Astrocyte (in vitro differentiated cells and primary cell): ENCODE results near the gene KCTD18. TPM values are rescaled to one million over a fixed set of nuclear protein-coding genes. Genes with fewer than 3 reads are reported as not detected.
A peak's percentile ranks its signal among the peaks of the same experiment; 100 is the strongest.

Experiments used
- DNase-seq: peaks from one replicate; pipeline ENCODE4 v3.0.0-alpha.2; 2010; ENCODE audit warnings: low read depth
- FAIRE-seq: peaks from 2 replicates; lab custom pipeline; 2011; peaks lifted over from hg19 to GRCh38; lab: Jason Lieb, UNC
- H2AFZ ChIP-seq: 2 replicates; pipeline ENCODE4 v1.6.0; 2012; ENCODE audit warnings: low read depth, low read length, inconsistent platforms
- H3K27ac ChIP-seq: 2 replicates; pipeline ENCODE4 v1.5.1; 2011; ENCODE audit warnings: low read depth, low read length, inconsistent platforms
- H3K27me3 ChIP-seq: 2 replicates; pipeline ENCODE4 v1.6.0; 2011; ENCODE audit warnings: low read length, inconsistent platforms; ENCODE audit not compliant: insufficient read depth
- H3K36me3 ChIP-seq: 2 replicates; pipeline ENCODE4 v1.5.1; 2011; ENCODE audit warnings: low read length, inconsistent platforms; ENCODE audit not compliant: insufficient read depth
- H3K4me1 ChIP-seq: 2 replicates; pipeline ENCODE4 v1.5.1; 2011; ENCODE audit warnings: low read length, inconsistent platforms; ENCODE audit not compliant: insufficient read depth
- H3K4me2 ChIP-seq: 2 replicates; pipeline ENCODE4 v1.6.0; 2012; ENCODE audit warnings: low read length, inconsistent platforms
- H3K4me3 ChIP-seq: 2 replicates; pipeline ENCODE4 v1.5.1; 2011; ENCODE audit warnings: low read depth, mild to moderate bottlenecking, low read length, inconsistent platforms; ENCODE audit not compliant: insufficient read depth
- H3K79me2 ChIP-seq: 2 replicates; pipeline ENCODE4 v1.6.0; 2012; ENCODE audit warnings: mild to moderate bottlenecking, low read length, inconsistent platforms; ENCODE audit not compliant: insufficient read depth
- H3K9ac ChIP-seq: 2 replicates; pipeline ENCODE4 v1.6.0; 2012; ENCODE audit warnings: mild to moderate bottlenecking, low read length, inconsistent platforms
- H3K9me3 ChIP-seq: 2 replicates; pipeline ENCODE4 v1.5.1; 2012; ENCODE audit warnings: low read depth, mild to moderate bottlenecking, low read length, inconsistent platforms; ENCODE audit not compliant: insufficient read depth
- H4K20me1 ChIP-seq: 2 replicates; pipeline ENCODE4 v1.6.0; 2012; ENCODE audit warnings: low read length, inconsistent platforms; ENCODE audit not compliant: insufficient read depth
- H3K27ac Mint-ChIP-seq: one replicate; pipeline ENCODE4 v1.8.0; 2021; ENCODE audit warnings: mild to moderate bottlenecking, mixed read lengths; ENCODE audit not compliant: unreplicated experiment
- H3K27me3 Mint-ChIP-seq: one replicate; pipeline ENCODE4 v1.8.0; 2021; ENCODE audit warnings: low read depth, mixed read lengths; ENCODE audit not compliant: unreplicated experiment
- H3K36me3 Mint-ChIP-seq: one replicate; pipeline ENCODE4 v1.8.0; 2021; ENCODE audit warnings: low read depth, mixed read lengths; ENCODE audit not compliant: unreplicated experiment
- H3K4me1 Mint-ChIP-seq: one replicate; pipeline ENCODE4 v1.8.0; 2021; ENCODE audit warnings: low read depth, mixed read lengths; ENCODE audit not compliant: unreplicated experiment
- H3K4me3 Mint-ChIP-seq: one replicate; pipeline ENCODE4 v1.8.0; 2021; ENCODE audit warnings: mild to moderate bottlenecking, moderate library complexity, mixed read lengths; ENCODE audit not compliant: unreplicated experiment
- H3K9me3 Mint-ChIP-seq: one replicate; pipeline ENCODE4 v1.8.0; 2021; ENCODE audit warnings: mild to moderate bottlenecking, mixed read lengths; ENCODE audit not compliant: unreplicated experiment
- EZH2 ChIP-seq: IDR thresholded peaks from 2 replicates; pipeline ENCODE4 v1.6.1; 2012; ENCODE audit warnings: mild to moderate bottlenecking, low read length, inconsistent platforms; ENCODE audit not compliant: insufficient read depth
- total RNA-seq: library from RNA; stranded (reverse); gene quantifications from 2 replicates; pipeline ENCODE4 v1.2.1, GENCODE V29; 2021
- TF ChIP-seq, protein P1 (sequence below): IDR thresholded peaks from 2 replicates; pipeline ENCODE4 v1.5.1; 2011; ENCODE audit warnings: low read depth, mild to moderate bottlenecking, inconsistent platforms, low read length, moderate library complexity; ENCODE audit not compliant: insufficient read depth

The KCTD18 gene
- total RNA-seq, 1 donor from 2014 or later: 8.2 TPM

GRCh38 chr2:200448455-200448854 lies 61.4 kb downstream of the KCTD18 start:
- Histone ChIP-seq H3K4me2 (no peak overlapping the region), H3K27me3 (no peaks in the 10 kb centered on the region), H3K4me1 (no peaks in the 10 kb centered on the region), H3K36me3 (peaks cover 18% of the 10 kb centered on the region), H3K9me3 (no peaks in the 10 kb centered on the region), H4K20me1 (no peaks in the 10 kb centered on the region), H3K4me3 (no peak overlapping the region), H3K79me2 (no peaks in the 10 kb centered on the region), H3K9ac (no peak overlapping the region), H2AFZ (no peak overlapping the region), H3K27ac (no peak overlapping the region)
- H3K4me3 Mint-ChIP-seq: no peak overlapping the region
- FAIRE-seq (no peak), DNase-seq (no peak)
- no peaks in the 10 kb centered on the region for H3K9me3 Mint-ChIP-seq
- H3K27me3 Mint-ChIP-seq: no peaks in the 10 kb centered on the region
- H3K4me1 Mint-ChIP-seq: peaks cover under 1% of the 10 kb centered on the region
- TF ChIP-seq EZH2: no peak
- TF ChIP-seq, protein P1, sequence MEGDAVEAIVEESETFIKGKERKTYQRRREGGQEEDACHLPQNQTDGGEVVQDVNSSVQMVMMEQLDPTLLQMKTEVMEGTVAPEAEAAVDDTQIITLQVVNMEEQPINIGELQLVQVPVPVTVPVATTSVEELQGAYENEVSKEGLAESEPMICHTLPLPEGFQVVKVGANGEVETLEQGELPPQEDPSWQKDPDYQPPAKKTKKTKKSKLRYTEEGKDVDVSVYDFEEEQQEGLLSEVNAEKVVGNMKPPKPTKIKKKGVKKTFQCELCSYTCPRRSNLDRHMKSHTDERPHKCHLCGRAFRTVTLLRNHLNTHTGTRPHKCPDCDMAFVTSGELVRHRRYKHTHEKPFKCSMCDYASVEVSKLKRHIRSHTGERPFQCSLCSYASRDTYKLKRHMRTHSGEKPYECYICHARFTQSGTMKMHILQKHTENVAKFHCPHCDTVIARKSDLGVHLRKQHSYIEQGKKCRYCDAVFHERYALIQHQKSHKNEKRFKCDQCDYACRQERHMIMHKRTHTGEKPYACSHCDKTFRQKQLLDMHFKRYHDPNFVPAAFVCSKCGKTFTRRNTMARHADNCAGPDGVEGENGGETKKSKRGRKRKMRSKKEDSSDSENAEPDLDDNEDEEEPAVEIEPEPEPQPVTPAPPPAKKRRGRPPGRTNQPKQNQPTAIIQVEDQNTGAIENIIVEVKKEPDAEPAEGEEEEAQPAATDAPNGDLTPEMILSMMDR: no peak
- H3K36me3 Mint-ChIP-seq: peaks cover 39% of the 10 kb centered on the region
- no peak overlapping the region for H3K27ac Mint-ChIP-seq

GRCh38 chr2:200447139-200447855 lies 62.6 kb downstream of the KCTD18 start:
- H3K4me3 Mint-ChIP-seq: no peak overlapping the region
- Histone ChIP-seq H3K4me2 (no peak overlapping the region), H3K27ac (no peak overlapping the region), H3K9ac (no peak overlapping the region), H3K4me3 (no peak overlapping the region), H3K27me3 (no peaks in the 10 kb centered on the region), H3K79me2 (no peaks in the 10 kb centered on the region), H3K4me1 (peaks cover 5% of the 10 kb centered on the region), H2AFZ (no peak overlapping the region), H3K36me3 (peaks cover 20% of the 10 kb centered on the region), H3K9me3 (no peaks in the 10 kb centered on the region), H4K20me1 (no peaks in the 10 kb centered on the region)
- H3K9me3 Mint-ChIP-seq: no peaks in the 10 kb centered on the region
- peaks cover 41% of the 10 kb centered on the region for H3K36me3 Mint-ChIP-seq
- H3K4me1 Mint-ChIP-seq: peaks cover 11% of the 10 kb centered on the region
- TF ChIP-seq, protein P1: no peak
- TF ChIP-seq EZH2: no peak
- no peak for FAIRE-seq
- H3K27me3 Mint-ChIP-seq: no peaks in the 10 kb centered on the region
- H3K27ac Mint-ChIP-seq: no peak overlapping the region
- DNase-seq: peak; percentile 16

GRCh38 chr2:200446612-200447011 lies 63.3 kb downstream of the KCTD18 start:
- Mint-ChIP-seq H3K27me3 (no peaks in the 10 kb centered on the region), H3K4me3 (no peak overlapping the region), H3K27ac (no peak overlapping the region), H3K36me3 (peaks cover 40% of the 10 kb centered on the region), H3K4me1 (peaks cover 13% of the 10 kb centered on the region), H3K9me3 (no peaks in the 10 kb centered on the region)
- H3K4me2 ChIP-seq: no peak overlapping the region
- no peaks in the 10 kb centered on the region for H3K27me3 ChIP-seq
- TF ChIP-seq, protein P1: no peak
- TF ChIP-seq EZH2: no peak
- peaks cover 22% of the 10 kb centered on the region for H3K36me3 ChIP-seq
- H3K79me2 ChIP-seq: no peaks in the 10 kb centered on the region
- no peaks in the 10 kb centered on the region for H4K20me1 ChIP-seq
- FAIRE-seq (no peak), DNase-seq (no peak)
- H3K4me3 ChIP-seq: no peak overlapping the region
- H3K27ac ChIP-seq: no peak overlapping the region
- no peaks in the 10 kb centered on the region for H3K9me3 ChIP-seq
- H3K9ac ChIP-seq: no peak overlapping the region
- no peak overlapping the region for H2AFZ ChIP-seq
- peaks cover 7% of the 10 kb centered on the region for H3K4me1 ChIP-seq
